Nucleus accumbens (tissue), 56 donors: Measurements from ENCODE around the gene NPIPA1.
"Not testable (repeated sequence)": the region's sequence is repeated elsewhere in the genome, so short reads cannot be mapped to it uniquely, and the experiment has no call there.

ENCODE experiments used
- DNase-seq, 56 donors: peaks; one replicate each; lab custom pipeline; 2025; lab: John Stamatoyannopoulos, UW

NPIPA1 gene

DNA sequence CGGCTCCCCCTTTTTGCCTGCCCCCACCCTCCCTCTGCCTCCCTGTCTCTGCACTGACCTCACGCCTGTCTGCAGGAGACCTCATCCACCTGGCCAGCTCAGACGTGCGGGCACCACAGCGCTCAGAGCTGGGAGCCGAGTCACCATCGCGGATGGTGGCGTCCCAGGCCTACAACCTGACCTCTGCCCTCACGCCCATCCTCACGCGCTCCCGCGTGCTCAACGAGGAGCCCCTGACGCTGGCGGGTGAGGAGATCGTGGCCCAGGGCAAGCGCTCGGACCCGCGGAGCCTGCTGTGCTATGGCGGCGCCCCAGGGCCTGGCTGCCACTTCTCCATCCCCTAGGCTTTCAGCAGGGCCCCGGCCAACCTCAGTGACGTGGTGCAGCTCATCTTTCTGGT is 8.1 kb upstream of the NPIPA1 start:
- not testable (repeated sequence) for DNase-seq

DNA sequence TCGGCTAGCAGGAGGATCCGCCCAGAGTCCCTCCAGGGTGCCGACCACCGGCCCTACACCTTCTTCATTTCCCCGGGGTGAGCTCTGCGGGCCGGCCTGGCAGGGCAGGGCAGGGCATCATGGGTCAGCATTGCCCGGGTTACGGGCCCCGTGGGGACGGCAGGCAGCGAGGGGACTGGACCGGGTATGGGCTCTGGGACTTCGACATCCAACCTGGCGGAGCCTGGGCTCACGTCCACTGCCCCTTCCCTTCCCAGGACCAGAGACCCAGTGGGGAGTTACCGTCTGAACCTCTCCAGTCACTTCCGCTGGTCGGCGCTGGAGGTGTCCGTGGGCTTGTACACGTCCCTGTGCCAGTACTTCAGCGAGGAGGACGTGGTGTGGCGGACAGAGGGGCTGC is 7.0 kb upstream of the NPIPA1 start:
- DNase-seq: not testable (repeated sequence)

DNA sequence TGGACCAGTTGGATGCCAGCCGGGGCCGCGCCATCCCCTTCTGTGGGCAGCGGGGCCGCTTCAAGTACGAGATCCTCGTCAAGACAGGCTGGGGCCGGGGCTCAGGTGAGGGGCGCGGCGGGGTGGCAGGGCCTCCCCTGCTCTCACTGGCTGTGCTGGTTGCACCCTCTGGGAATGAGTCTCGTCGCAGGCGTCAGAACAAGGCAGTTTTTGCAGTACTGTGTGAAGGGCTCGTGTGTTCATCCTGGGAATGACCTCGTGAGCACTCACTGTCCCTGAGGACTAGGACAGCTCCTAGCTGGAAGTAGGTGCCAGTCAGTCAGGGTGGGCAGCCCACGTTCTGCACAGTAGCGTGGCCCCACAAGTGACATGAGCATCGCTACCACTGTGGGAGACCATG is 6.3 kb upstream of the NPIPA1 start:
- DNase-seq: not testable (repeated sequence)

DNA sequence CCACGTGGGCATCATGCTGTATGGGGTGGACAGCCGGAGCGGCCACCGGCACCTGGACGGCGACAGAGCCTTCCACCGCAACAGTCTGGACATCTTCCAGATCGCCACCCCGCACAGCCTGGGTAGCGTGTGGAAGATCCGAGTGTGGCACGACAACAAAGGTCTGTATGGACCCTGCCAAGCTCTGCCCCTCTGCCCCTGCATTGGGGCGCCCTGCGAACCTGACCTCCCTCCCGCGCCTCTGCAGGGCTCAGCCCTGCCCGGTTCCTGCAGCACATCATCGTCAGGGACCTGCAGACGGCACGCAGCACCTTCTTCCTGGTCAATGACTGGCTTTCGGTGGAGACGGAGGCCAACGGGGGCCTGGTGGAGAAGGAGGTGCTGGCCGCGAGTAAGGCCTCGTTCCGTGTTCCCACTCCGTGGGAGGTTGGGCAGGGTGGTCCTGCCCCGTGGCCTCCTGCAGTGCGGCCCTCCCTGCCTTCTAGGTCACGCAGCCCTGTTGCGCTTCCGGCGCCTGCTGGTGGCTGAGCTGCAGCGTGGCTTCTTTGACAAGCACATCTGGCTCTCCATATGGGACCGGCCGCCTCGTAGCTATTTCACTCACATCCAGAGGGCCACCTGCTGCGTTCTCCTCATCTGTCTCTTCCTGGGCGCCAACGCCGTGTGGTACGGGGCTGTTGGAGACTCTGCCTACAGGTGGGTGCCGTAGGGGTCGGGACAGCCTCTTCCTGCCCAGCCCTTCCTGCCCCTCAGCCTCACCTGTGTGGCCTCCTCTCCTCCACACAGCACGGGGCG is 4.5 kb upstream of the NPIPA1 start:
- DNase-seq: not testable (repeated sequence)

DNA sequence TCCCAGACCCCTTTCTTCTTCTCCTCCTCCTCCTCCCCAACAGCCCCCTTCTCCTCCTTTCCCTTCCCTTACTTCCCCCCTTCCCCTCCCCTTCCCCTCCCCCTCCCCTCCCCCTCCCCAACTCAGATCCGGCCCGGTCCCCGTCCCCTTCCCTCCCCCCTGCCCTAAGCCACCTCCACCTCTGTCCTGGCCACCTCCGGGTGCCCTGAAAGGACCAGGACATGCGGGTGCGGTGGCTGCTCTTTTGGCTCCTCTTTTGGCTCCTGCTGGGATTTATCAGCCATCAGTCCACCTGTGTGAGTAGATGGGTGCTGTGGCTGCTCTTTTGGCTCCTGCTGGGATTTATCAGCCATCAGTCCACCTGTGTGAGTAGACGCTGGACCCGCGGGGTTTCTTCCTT is 751 bp downstream of the NPIPA1 start:
- not testable (repeated sequence) for DNase-seq

DNA sequence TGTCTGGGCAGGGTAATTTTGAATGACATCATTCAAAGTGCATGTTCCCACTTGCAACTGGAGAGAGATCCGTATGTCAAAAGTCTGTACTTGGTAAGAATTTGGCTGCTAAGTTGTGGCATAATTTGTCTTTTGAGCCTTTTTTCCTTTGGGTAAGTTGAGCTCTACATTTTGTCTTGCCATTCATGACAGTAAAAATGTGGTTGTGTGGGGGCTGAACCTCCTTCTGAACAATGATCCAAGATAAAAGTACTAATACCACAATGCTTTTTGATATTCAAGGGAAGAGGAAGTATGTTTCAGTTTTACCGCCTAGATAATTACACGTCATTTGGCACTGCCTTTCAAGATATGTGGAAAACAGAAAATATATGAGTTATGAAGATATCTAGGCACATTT is 5.4 kb downstream of the NPIPA1 start:
- DNase-seq: not testable (repeated sequence)

DNA sequence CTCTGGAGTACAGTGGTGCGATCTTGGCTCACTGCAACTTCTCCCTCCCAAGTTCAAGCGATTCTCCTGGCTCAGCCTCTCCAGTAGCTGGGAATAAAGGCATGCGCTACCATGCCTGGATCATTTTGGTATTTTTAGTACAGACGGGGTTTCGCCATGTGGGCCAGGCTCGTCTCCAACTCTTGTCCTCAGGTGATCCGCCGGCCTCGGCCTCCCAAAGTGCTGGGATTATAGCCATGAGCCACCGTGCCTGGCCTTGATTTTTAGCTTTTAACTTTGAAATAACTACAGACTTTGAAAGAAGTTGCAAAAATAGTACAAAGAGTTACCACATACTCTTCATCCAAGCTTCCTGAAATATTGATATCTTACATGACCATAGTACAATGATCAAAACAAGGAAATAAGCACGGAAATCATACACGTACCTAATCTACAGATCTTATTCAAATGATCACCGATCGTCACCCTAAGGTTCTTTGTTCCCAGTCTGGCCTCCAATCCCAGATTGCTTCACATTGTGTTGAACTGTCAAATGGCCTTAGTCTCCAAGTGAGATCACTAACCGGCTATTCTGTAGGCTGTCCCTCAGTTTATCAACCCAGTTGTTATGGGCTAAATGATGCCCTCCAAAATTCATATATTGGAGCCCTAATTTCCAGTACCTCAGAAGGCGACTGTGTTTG is 18.4 kb downstream of the NPIPA1 start:
- no peak for DNase-seq

DNA sequence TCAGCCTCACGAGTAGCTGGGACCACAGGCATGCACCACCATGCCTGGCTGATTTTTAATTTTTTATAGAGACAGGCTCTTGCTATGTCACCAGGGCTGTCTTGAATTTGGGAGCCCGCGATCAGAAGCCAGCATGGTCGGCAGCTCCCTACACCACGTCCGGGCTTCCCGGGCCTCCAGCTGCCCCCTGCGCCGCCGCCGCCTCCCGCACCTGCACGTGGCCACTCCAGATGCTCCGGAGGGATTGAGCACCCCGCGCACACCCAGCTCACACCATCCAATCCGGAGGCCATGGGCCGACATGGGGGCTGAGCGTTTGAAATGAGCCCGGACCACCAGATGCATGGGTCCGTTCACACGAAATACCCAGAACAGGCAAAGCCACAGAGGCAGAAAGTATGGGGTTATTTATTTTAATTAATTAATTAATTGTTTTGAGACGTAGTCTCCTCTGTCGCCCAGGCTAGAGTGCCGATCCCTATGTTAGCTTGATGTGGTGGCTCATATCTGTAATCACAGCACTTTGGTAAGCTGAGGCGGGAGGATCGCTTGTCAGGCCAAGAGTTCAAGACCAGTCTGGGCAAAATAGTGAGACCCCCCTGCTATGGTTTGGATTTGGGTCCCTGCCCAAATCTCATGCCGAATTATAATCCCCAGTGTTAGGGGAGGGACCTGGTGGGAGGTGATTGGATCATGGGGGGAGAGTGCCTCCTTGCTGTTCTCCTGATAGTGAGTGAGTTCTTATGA is 20.5 kb downstream of the NPIPA1 start:
- no peak for DNase-seq

DNA sequence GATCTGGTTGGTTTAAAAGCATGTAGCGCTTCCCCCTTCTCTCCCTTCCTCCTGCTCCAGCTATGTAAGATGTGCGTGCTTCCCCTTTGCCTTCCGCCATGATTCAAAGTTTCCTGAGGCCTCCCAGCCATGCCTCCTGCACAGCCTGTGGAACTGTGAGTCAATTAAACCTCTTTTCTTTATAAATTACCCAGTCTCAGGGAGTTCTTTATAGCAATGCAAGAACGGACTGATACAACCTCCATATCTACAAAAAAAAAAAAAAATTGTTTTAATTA is 21.0 kb downstream of the NPIPA1 start:
- no peak for DNase-seq

DNA sequence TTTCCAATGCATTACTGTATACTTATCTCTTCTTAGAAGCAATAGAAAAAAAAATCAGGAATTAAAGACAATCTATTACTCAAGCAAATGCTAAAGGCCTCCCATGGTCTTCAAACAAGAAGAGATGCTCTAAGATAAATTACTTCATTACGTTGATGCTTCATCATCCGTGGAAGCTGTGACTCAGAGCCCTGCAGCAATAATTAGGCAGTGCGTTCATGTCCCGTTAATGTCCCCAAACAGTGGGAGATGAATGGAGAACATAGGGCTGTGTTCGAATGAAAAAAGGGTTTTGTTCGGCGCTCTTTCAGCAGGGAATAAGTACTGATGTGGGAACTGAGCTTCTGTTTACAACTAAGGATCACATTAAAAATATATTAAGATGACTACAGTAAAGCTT is 21.7 kb downstream of the NPIPA1 start:
- peak in 6 of 56 donors; percentile 3 to 60 (median 11) for DNase-seq

DNA sequence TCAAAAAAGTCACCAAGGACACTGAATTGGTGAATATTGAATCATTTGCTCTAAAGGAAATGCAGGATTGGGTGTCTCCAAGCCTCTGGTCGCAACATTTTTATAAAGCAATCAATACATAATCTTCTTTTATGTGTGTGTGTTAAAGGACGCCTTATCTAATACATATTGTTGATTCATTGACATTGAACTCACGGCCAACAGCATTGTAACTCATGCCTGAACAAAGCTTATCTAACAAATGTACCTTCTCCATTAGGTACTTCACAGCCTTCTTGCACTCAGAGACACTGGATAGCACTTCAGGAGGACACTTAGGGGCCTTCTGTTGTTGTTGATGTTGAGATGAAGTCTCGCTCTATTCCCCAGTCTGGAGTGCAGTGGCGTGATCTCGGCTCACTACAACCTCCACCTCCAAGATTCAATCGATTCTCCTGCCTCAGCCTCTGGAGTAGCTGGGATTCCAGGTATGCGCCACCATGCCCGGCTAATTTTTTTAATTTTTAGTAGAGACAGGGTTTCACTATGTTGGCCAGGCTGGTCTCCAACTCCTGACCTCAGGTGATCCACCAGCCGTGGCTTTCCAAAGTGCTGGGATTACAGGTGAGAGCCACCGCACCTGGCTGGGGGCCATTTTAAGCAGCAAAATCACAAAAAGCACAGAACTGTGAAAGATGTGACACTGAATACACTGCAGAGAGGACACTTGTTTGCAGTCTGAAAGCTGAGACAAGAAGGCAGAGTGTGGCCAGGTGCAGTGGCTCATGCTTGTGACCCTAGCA is 24.4 kb downstream of the NPIPA1 start:
- DNase-seq: no peak

DNA sequence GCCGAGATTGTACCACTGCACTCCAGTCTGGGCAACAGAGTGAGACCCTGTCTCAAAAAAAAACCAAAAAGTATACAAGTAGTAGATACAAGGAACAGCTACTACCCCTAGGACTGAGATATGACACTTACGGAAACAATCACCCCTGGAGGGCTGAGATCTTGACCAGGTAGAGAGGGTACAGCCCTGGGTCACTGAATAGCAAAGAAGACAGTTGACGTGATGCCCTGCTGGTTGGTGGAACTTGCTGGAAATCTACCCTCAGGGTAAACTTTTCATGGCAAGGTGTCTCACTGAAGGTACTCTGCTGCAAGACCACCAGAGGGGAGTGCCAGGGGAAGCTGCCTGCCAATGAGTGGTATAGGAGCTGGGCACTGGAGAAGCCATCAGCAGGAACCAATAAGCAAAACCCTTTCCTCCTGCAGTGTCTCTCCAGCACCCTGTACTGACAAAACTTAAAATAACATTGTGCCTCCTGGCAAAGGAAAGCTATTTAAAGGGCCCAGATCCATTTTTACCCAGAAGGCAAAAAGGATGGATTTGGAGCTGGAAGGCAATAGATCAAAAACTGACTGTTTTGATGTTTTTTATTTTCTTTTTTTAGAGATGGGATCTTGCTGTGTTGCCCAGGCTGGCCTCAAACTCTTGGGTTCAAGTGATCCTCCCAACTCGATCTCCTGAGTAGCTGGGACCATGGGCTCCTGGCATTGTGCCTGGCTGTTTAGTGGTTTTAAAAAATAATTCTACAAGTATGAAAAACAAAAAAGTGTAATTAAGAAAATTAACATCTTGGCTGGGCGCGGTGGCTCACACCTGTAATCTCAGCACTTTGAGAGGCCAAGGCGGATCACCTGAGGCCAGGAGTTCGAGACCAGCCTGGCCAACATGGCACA is 26.3 kb downstream of the NPIPA1 start:
- no peak for DNase-seq

DNA sequence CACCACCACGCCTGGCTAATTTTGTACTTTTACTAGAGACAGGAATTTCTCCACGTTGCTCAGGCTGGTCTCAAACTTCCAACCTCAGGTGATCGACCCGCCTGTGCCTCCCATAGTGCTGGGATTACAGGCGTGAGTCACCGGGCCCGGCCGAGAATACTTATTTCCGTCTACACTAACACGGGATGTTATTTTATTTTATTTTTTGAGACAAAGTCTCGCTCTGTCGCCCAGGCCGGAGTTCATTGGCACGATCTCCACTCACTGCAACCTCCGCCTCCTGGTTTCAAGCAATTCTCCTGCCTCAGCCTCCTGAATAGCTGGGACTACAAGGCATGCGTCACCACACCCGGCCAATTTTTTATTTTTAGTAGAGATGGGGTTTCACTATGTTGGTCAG is 28.1 kb downstream of the NPIPA1 start:
- no peak for DNase-seq

DNA sequence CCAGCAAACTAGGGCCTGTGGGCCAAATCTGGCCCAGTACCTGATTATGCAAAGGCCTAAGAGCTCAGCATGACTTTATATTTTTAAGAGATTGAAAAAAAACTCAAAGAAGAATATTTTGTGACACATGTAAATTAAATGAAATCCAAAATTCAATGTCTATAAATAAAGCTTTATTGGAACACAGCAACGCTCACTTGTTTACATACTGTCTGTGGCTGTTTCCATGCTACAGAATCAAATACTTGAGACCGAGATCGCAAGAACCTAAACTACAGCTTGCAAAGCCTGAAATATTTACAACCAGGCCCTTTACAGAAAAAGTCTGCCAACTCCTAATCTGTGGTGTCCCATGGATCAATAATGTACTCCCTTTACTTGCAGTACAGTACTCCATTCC is 32.6 kb downstream of the NPIPA1 start:
- not testable (repeated sequence) for DNase-seq

DNA sequence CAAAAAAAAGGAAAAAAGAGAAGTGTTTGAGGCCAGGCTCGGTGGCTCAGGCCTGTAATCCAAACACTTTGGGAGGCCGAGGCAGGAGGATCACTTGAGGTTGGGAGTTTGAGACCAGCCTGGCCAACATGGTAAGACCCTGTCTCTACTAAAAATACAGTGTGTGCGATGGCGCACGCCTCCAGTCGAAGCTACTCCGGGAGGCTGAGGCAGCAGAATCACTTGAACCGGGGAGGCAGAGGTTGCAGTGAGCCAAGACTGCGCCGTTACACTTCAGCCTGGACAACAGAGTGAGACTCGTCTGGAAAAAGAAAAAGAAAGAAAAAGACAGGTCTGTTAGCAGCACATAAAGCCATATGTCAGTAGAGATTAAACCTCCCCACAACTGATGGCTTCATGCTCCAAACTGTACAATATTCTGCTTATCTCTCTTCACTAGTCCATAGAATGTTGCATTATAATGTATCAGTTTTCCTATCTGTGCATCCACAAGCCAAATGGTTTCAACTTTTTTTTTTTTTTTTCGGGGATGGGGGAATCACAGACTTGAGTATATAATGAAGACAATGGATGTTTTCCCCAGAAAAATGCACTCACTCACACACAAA is 34.5 kb downstream of the NPIPA1 start:
- DNase-seq: not testable (repeated sequence)

DNA sequence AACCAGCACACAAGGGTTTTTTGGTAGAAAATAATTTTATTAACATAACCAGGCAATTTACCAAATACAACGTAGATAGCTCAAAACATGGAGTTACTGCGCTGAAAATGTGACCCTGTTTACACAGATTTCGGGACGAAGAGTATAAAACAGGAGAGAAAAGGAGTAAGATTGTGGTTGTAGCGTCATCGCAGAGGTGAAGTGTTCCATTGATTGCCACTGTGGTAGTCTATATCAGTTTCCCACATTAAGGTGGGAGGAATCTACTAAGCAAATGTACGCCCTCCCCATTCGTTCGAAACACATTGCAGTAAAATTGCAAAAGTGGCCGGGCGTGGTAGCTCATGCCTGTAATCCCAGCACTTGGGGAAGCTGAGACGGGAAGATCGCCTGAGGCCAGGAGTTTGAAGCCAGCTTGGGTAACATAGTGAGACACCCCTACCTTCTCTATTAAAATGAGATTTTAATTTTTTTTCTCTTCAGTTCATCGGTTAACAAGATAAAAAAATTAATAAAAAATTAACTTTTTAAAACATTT is 36.6 kb downstream of the NPIPA1 start:
- not testable (repeated sequence) for DNase-seq

DNA sequence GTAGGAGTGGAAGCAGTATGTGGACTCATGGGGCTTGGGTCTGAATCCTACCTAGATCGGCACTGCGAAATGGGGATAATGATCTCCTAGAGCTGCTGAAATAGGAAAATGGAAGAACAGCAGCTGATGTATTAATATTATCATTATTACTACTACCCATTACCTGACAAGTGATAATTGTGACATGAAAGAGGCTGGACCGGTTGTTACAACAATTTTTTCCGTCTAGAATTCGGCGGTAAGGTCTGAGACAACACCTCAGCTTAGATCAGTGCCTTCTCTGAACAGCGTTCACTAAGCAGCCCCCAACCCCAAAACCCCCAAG is 37.0 kb downstream of the NPIPA1 start:
- not testable (repeated sequence) for DNase-seq

DNA sequence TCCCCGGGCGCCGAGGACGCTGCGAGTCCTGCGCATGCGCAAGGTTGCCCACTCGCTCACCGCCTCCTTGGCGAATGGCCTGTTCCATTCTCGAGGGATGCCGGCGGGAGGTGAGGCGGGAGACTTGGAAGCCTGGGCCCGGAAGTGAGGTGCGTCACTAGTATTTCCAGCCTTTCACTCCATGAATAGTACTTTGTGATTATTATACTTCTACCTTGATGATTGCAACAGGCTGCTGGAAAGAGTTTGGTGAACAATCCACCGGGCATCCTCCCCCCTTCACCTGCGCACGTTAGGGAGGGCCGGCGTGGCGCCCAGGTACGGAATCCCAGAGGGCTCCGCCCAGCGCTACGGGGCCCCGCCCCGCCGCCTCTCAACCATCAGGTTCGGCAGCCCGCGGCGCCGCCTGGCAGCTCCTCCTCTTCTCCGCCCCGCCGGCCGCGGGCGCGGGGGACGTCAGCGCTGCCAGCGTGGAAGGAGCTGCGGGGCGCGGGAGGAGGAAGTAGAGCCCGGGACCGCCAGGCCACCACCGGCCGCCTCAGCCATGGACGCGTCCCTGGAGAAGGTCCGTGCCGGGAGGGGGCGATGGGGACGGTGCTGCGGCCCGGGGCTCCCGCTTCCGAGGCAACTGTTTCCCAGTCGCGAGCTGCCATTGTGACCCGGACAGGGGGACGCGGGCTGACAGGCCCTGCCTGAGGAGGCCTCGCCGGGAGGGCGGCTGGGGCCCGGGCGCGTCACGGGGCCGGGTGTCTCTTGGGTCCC is 37.6 kb downstream of the NPIPA1 start, which contains the start of gene PDXDC1:
PDXDC1 (plus strand) TSS at position 371 of the 762 bp plus-strand sequence; CDS start at position 545, 174 bp downstream.
- DNase-seq: peak in 55 of 56 donors; percentile 29 to 94 (median 82)
